HG03280 (cell line): Measurements from ENCODE around the gene NUFIP1.
A peak's percentile ranks its signal among the peaks of the same experiment; 100 is the strongest.
"Not testable (repeated sequence)": the region's sequence is repeated elsewhere in the genome, so short reads cannot be mapped to it uniquely, and the experiment has no call there.

Source experiments
- ATAC-seq: cut with Tn5 transposase; IDR thresholded peaks from one replicate; pipeline ENCODE4 v1.9.1; 2021; ENCODE audit warnings: mild to moderate bottlenecking, moderate library complexity; ENCODE audit not compliant: unreplicated experiment

NUFIP1 gene

GRCh38 chr13:44989071-44989889 is at the start of gene NUFIP1, which contains the start of gene GPALPP1:
Gene NUFIP1, minus strand, starts transcription at chr13:44989471. Its CDS starts 35 bp downstream, at chr13:44989436.
Gene GPALPP1, plus strand, starts transcription at chr13:44989538. Its CDS starts 117 bp downstream, at chr13:44989655.
- peak; percentile 96 for ATAC-seq

DNA sequence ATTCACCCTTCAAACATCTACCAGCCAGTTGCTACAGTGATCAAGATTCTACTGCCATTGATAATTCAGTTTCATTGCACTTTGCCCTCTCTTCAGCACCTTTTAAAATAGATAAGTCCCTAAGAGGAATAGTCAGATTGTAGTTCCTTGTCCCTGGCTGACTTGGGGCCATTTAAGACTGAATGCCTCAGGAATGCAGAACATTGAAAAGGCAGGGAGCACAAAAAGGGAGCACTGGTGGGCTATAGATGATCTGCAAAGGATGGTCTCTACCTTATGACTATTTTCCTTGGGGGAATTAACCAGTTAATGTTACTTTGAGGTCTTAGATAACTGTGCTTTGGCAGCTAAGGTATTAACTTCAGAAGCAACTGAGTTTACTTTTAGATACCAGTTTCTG is 46.9 kb upstream of the NUFIP1 start:
- ATAC-seq, result no peak

GRCh38 chr13:45034342-45034741 is 45.1 kb upstream of the NUFIP1 start:
- no peak for ATAC-seq

GRCh38 chr13:45024847-45025246 is 35.6 kb upstream of the NUFIP1 start:
- ATAC-seq, result no peak

DNA sequence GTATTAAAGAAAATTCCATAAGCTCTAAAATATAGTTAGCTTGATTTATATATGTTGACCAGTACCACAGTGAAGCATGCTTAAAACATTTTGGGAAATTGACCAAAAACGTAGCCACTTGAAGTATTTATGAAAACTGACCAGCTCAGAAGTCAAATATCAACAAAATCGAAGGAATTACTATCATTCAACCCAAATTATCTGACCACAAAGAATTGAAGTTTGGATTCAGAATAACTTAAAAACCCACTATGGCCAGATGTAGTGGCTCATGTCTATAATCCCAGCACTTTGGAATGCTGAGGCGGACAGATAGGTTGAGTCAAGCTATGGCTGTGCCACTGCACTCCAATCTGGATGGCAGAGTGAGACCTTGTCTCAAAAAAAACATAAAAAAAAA is 32.0 kb upstream of the NUFIP1 start:
- ATAC-seq, result no peak

GRCh38 chr13:45019981-45020380 is 30.7 kb upstream of the NUFIP1 start:
- ATAC-seq, result not testable (repeated sequence)

GRCh38 chr13:45016792-45017425 is 27.6 kb upstream of the NUFIP1 start:
- ATAC-seq, result no peak

- no peak for ATAC-seq
Measured at GRCh38 chr13:45015300-45015699, 26.0 kb upstream of the NUFIP1 start.

GRCh38 chr13:45011198-45011597 is 21.9 kb upstream of the NUFIP1 start:
- no peak for ATAC-seq

GRCh38 chr13:45007823-45008222 is 18.6 kb upstream of the NUFIP1 start:
- ATAC-seq, result no peak

GRCh38 chr13:45007225-45007624 is 18.0 kb upstream of the NUFIP1 start:
- ATAC-seq, result no peak

DNA sequence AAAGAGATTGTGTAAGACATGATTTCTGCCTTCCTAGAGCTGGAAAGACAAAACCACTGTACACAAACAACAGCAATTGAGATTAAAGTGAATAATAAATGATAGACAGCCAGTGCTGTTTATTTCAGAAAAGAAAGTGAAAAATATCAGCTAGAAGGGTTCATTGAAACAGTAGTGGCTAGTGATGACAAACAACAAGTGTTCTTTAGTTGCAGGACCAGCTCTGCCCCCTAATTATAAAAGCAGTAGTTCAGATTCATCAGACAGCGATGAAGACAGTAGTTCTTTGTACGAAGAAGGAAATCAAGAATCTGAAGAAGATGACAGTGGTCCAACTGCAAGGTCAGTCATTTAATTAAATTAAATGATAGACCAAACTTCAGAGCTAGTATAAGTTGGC is 14.8 kb upstream of the NUFIP1 start:
- no peak for ATAC-seq

DNA sequence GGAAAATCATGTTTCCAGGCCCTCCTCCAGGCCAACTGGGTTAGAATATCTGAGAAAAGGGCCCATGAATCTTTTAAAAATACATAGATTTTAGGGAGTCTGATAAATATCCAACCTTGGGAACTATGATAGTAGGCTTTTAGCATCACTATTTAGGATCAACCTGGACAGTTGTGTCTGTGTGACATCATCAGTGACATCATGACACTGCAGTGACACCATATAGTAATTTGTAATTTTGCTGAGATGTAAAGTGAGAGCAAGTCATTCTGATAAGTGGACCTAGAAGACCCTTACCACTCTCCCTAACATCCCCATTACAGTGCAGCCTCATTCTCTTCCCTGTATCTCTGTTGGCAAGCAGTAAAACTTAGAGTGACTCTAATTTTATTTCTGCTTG is 14.1 kb upstream of the NUFIP1 start:
- no peak for ATAC-seq

GRCh38 chr13:44989941-44990340 is 670 bp upstream of the NUFIP1 start:
- peak; percentile 14 for ATAC-seq

DNA sequence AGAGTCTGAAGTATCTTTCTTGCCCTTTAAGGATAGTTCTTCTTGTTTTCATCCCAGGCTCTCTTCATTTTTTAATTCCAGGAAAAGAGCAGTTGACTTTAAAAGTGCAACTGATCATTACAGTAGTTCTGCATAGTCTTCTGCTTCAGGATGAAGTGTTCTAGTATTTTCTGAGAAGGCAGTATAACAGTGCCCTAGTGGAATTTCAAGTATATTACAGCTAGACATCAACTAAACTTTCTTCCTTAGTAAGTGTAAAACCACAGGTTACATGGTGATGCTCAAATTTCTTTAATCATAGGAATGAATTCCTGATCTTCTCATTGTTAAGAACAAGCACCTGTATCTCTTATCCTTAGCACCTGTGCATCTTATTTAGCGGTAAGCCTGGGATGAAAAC is 10.9 kb downstream of the NUFIP1 start:
- no peak for ATAC-seq

DNA sequence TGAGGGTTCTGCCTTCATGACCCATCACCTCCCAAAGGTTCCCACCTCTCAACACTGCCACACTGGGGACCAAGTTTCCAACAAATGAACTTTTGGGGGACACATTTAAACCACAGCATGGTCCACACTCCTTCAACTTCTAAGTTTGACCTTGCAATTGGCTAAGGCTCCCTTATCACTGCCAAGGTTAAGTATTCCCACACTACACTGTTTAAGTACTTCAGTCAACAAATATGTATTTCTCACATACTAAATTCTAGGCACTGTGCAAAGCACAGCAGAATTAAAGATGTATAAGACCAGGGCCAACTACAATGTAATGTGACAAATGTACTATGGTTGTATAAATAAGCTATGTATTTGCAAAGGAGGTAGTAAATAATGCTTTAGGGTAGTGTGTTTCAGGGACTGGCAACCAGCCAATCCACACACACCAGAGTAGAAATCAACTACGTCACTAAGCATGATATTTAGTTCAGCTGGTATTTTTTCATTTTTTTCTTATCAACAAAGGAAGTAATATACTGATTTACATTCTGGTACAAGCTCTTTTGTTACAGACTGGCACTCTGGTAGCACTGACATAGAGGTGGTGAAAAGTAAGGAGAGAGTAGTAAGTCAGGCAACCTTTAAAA is 12.2 kb downstream of the NUFIP1 start:
- no peak for ATAC-seq

- ATAC-seq, result no peak
Measured at GRCh38 chr13:44976196-44976595, 13.1 kb downstream of the NUFIP1 start.

GRCh38 chr13:44974056-44974793 is 15.0 kb downstream of the NUFIP1 start:
- no peak for ATAC-seq

DNA sequence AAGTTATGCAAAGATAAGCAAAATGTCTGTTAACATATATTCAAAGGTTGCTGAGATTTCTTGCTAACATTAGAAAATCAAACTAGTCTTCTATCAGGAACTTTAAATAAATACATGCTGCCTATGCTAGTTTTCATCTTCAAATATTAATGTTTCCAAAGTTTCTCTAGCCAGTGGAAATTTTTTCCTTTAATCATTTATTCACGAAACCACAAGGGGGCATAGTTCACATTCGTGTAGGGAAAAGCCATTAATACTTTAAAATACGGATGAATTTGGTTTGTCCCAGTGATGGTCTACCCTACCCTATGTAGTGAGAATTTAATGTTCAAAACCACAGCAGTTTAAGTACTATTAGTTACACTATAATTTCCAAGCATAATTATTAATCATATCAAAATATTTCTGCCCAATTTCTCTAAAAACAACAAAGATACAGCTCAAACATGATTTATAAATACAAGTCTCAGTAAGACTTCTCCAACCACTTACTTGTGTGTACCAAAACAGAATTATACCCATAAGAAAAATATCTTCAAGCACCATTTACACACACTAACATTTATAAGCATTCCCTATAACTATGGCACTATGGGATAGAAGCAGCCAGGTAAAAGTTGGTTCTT is 16.2 kb downstream of the NUFIP1 start:
- no peak for ATAC-seq
